Activated T-helper 1 cell treated with Interleukin-2 at 50 U/mL for 16 hours (primary cell): ENCODE results near the gene IER5.

Experiments
- DNase-seq: peaks from one replicate; pipeline ENCODE4 v3.0.0-alpha.2; 2020; ENCODE audit warnings: low read depth

IER5 gene

DNA sequence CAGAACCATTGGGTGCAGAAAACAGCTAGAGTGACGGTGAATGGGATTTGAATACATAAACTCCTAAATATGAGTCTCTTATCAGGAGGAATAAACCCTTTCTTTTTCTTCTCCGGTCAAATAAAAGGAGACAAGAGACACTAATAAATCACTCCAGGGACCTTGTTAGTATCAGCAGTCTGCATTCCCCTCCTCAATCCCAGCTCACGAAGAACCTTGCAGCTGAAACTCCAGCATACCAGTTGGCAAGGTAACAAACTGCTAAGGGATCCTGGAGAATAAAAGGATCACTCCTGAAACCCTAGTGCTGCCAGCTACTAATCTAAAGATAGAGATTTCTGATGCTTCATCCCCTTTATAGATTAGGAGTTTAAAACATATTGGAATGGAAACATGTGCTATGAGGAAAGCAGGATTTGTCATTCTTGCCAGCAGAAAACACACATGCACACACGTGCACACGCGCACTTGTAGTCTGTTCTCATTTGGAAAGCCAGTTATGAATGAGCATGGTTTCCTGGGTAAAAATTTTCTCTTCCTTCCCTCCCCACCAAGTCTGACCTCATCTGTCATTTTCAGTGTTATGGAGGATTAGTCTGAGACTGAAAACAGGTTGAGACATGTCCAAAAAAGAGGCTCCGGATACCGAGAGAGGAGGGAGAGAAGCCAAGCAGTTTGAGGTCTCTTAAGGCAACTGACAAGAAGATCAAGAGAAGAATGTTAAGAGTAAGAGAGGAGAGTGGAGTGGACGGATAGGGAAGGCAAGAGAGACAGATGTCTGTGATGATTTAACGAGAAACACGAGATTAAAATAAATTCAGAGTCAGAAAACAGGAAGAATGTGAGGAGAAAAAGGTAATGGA, 10.9 kb downstream of the IER5 start:
- DNase-seq = no peak

DNA sequence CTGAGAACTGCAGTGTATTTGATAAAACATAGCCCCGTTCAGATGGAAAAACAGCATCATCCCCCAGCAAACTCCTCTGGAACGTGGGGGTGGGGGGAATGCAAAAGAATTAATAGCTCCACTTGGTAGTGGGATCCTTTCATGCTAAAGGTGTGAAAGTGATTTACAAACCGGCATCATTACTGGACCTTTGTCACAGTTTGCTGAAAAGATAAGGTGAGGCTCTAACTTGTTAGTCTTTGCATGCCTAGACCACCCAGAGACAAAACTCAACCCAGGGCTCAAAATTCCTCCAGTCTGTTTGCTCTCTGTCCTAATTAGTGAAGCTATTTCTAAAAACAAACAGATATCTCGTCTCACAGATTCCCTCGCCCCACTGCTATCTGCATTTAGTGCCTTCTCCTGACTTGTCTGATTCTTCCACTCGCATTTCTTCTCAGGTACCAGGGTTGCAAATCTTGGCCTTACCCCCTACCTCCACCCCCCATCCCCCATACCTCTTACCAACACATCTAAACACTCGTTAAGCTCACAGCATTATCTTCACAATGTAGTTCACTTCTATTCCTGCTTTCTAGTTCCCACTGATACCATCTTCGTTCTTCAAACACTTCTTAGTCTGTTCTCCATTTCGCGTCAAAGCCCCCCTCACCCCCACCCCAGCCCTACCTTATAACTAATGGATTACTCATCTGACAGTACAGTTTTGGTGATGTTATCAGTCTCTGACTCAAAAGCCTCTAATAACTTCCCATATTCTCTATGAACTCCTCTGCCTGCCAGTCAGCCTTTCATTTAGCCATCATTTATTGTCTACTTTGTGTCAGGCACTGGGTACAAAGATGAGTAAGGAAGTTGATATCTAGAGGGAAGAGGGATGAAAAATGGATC, 11.8 kb downstream of the IER5 start:
- no peak for DNase-seq

DNA sequence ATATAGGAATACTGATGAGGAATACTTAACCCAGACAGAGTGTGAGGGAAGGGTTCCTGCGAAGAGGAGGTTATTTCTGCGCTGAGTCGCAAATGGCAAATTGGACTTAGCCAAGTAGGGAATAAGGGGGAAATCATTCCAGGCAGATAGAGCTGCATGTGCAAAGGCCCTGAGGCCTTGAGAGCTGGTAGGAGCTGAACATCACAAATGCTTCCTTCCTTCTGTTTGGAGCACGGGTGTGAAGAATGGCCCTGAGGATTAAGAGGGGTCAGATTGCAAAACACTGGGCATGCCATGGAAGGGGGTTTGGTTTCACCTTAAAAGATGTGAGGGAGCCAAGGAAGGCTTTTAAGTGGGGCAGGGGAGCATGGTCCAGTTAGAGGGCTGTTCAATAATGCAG, 12.4 kb downstream of the IER5 start:
- DNase-seq = no peak

DNA sequence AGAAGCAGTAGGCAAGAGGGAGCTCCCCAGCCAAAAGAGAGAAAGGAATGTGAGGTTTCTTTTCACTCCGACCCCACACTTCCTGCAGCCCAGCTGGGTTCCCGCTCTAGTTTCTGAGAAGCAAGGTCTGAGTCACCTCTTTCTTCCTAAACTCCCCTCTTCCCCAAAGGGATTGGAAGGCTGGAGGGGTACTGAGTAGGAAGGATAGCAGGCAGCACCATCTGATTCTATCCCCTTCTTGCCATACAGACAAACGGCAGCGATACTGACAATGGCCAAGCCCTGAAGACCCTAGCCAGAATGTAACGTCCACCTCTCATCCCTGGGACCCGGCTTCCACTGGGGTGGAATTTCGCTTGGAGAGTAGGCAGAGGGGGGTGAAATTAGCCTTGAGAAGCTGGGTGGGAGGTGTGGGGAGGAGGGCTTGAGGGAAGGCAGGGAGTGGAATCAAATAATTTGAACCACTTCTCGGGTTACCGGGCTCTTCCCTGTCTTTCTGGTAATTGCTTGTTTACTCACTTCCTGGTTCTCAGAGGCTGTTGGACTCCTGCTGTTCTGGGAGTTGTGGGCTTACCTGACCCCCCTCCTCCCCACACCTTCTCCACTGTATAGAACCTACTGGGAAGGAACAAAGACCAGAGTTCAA, 13.2 kb downstream of the IER5 start:
- DNase-seq = no peak

DNA sequence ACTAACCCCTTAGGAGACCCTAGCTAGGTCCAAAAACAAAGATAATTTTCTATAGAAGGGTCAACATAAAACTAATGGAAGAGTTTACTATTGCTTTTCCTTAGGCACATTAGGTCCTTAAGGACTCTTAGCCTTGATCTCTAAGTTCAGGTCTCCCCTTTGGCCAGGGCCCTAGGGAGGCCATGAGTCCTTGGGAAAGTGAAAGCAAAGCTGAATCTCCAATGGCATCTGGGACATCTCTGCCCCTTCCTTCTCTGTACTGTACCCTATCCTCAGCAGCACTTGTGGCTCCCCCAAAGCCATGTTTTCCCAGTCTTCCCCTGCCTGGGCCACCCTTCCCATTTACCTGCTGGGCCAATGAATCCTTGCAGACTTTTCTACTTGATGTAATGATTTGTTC, 14.3 kb downstream of the IER5 start:
- DNase-seq = no peak

DNA sequence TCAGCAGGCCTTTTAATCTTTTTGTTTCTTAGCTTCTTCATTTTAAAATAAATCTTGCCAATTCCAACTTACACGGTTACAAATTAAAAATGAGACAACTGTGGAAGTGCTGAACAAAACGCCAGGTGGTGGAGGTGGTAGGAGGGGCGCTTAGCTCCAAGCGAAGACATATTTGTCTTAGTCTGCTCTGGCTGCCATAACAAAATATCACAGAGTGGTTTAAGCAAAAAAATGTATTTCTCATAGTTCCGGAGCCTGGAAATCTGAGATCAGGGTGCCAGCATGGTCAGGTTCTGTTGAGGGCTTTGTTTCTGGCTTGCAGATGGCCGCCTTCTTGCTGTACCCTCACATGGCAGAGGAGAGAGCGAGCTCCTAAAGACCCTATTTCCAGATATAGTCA, 14.9 kb downstream of the IER5 start:
- no peak for DNase-seq

DNA sequence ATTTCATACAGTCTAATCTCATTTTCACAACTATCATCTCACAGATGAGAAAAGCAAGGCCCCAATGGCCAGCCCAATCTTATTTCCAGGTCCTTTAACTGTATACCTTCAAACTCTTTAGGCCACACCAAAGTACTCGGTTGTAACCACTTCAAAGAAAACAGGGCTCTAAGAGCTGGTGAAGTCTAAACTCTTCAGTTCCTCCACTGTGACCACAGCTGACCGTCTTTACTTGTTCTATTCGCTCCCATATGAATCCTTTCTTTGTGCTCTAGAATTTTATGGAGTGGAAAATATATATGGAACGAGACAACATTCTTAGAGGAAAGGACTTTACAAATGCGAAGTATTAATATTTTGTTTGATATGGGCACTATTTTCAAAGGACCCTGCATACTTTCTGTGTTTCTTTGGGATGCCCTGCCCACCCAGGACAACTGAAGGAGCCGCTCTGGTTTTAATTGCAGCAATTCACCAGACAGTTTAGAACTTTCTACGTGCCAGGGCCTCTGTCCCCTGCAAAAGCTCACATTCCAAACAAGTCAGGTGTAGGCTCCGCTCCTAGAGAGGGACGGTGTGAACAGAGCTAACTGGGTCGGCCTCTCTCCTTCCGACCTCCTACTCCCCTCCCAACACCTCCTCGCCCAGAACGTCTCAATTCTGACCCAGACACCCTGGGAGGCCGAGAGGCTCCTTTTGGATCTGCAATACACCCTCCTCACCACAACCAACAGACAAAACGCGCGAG, 15.7 kb downstream of the IER5 start:
- no peak for DNase-seq

DNA sequence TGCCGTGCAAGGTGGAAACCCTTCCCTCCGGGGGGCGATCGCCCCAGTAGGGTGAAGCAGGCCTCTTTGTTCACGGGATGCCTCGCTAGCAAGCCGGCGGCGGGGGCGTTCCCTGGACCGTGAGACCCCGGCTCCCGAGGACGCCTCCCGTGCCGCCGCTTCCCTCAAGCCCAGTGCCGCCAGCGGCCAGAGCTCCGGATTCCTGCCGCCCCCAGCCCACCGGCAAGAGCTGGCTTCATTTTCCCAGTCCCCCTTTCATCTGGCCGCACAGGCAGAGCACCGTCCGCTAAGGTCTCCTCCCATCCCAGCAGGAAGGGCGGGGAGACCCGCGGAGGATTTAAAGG, 16.3 kb downstream of the IER5 start:
- DNase-seq = peak; percentile 29

DNA sequence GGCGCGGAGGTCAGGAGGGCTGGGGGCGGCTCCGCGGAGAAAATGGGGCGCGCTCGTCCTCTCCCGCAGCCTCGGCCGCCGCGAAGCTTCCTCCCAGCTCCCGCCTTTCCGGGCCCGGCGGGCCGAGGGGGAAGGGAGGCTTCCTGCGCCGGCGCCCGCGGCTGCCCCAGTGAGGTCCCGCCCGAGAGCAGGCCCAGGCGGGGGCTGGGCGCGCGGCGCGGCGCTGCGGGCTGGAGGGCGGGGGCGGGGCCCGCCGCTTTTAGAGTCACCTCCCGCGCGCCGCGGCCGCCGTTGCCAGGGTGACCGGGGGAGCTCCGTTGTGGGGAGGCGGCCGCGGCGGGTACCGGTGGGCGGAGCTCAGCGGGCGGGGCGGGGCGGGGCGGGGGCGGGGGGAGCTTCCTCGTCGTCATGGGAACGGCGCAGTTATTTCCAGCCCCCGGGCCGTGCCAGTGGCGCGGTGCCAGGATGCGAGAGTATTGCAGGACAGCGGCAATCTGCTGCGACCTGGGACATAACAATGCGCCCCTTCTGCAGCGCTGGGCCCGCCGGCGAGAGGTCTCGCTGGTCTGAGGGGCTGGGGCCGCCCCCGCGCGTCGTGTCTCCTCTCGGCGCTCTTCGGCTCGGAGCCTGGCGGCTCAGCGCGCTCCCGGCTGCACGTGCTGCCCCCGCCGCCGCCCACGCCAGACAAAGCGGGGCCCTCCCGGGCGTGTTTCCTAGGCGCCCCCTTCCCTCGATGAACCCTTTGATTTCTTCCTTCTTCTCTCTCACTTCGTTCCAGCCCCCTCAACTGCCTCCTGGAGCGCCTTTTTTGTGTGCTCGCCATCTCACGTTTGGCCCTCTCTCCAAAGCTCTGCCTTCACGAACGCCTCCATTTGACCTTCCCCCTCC, 16.9 kb downstream of the IER5 start:
- DNase-seq = peak; percentile 93

DNA sequence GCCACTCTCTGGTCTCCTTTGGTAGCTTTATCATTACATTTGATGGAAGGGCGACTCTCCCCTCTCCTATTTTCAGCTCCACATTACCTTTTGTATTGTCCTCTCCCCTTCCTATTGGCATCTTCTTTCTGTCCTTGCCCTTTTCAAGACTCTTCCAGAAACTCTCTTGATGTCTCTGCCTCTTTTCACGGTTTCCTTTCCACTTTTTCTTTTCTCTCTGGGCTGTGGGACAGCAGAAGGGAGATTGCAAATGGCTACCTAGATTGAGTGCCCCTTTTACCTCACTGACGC, 17.5 kb downstream of the IER5 start:
- no peak for DNase-seq

DNA sequence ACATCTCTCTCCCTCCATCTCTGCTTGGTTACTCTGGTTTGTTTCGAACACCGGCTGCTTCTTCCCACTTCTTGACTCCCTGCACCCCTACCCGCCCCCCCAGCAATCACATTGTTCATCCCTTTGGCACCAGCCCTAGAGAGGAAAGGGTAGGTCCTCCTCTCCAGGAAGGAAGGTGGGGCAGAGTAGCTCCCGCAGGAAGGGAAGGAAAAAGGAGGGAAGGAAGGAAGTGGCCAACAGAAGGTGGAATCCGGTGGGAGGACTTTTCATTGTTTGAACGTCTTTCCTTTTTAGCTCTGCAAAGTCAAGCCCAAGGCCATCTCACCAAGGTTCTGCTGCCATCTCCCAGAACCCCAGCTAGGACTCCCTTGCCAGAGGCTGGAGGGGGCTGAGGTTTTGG, 18.0 kb downstream of the IER5 start:
- no peak for DNase-seq

DNA sequence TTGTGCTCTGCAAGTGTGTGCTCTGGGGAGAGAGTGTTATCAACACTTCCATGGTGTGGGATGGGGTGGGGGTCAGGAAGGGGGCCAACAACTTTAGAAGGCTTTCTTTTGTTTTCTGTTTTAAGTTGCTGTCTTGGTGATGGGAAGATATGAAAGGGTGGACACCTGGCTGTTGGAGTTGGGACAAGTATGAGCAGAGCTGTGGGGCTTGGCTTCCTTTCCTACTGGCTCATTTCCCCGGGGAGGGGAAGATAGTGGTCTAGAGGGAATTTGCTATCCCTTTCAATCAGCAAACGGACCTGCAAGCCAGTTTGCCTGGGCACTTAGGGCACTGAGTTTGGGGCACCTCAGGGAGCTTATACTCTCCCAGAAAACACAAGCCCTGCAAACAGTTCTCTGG, 19.2 kb downstream of the IER5 start:
- DNase-seq = no peak

DNA sequence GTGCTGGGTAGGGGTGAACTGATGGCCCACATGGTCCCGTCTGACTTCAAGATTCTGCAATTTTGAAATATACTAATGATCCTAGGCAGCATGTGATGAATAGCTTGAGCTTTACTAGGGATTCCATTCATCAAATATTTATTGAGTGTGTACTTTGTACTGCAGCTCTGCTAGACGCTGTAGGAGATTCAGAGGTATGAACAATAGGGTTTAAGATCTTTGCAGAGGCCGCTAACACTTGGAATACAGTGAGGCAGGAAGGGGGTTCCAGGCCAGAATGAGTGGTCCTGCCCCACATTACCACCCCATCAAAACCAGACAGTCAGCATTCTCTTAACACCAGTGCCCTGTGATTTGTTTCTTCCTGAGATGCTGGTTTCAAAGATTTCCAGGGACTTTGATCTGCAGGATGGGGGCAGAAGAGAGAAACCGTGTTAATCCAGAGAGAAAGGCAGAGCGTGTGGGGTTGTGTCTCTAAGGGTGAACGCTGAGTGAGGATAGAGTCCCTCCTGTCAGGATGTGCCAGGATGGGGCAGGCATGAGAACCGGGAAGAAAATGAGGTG, 19.9 kb downstream of the IER5 start:
- DNase-seq = no peak

DNA sequence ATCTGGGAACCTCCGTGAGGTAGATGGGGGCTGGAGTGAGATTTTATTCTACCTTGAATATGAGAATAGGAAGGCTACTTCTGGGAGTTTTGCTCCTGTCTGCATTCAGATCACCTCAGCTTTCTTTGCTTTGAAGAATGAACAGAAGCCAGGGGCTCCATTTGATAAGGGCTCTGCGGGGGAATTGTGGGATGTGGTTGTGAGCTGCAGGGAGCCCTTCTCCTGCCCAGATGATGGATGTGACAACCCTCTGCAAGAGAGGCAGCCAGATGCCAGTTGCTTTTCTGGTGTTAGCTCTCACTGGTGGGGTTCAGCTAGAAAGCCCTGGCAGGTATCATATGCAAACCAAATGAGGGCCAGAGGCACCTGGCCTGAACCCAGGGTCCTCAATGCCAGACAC, 21.5 kb downstream of the IER5 start:
- DNase-seq = no peak

DNA sequence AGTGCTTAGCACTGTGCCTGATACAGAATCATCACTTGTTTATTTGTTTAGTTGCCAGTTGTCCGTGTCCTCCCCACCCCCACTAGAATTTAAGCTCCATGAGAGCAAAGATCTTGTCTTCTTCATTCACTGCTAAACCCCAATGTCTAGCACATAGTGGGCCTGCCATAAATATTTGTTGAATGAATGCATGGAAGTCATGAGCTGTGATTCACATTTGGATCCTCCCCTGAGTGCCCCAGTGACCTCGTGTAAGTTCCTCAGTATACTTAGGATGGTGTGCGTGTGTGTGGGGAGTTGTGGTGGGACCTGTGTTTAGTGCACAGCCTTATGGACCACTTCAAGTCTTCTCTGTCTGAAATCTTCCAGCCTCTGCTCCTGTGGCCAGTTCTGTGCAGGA, 23.1 kb downstream of the IER5 start:
- no peak for DNase-seq

DNA sequence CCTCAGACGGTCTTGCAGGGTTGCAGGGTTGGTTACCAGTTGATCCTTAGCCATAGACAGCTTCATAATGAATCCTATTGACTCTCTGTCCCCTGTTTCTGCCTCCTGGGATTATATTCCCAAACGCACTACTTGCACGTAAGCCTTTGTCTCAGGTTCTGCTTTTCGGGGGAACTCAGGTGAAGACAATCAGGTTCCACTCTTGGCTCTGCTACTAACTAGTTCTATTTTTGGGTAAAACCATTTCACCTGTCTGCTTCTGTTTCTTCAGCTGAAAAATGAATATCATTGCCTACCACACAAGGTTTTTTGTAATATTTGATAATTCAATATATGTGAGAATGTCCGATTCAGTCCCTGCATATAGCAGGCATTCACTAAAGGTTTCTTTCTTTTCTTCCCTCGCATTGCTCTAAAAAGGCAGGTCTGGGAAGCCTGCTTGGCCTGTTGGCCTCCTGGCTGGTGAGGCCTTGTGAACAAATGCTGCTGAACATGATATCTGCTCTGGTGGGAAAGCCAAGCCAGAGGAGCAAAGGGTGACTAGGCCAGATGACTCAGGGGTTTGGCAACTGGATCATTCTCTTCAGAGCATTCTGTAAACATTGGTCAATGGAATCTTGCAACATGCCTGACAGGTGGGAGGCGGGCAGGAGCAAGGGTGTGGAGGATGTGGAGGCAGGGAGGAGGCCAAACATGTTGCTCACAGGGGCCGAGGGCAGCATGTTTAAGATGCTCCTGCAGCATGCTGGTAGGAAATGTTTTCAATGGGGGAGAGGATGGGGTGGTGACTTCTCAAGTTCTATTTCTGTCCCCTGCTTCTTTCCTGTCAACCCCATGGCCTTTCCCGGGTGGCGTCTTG, 23.8 kb downstream of the IER5 start:
- DNase-seq = no peak

DNA sequence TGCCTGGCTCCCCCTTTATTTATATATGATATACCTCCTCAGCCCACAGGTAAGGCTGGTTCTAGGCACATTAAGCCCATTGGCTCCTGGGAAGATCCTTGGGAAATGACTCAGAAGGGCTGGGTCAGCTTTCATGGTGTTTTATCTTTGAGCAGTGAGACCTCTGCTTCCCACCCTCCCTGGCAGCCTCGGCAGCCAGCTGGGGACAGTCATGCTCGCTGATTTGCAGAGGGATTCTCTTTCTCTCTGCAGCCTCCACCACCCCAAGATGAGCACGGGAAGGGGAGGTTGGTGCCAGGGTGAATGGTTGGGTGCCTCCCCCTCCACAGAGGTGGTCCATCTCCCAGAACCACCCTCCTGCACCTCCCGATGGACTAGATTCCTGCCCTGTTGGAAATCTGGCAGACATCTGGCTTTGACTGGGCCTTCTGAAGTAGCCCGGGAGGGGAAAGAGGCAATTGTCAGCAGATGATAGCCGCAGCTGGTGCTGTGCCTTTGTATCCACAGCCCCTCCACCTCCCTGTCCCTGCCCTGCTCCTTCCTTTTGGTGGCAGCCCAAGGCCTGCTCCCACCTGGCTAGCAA, 24.6 kb downstream of the IER5 start:
- DNase-seq = no peak

DNA sequence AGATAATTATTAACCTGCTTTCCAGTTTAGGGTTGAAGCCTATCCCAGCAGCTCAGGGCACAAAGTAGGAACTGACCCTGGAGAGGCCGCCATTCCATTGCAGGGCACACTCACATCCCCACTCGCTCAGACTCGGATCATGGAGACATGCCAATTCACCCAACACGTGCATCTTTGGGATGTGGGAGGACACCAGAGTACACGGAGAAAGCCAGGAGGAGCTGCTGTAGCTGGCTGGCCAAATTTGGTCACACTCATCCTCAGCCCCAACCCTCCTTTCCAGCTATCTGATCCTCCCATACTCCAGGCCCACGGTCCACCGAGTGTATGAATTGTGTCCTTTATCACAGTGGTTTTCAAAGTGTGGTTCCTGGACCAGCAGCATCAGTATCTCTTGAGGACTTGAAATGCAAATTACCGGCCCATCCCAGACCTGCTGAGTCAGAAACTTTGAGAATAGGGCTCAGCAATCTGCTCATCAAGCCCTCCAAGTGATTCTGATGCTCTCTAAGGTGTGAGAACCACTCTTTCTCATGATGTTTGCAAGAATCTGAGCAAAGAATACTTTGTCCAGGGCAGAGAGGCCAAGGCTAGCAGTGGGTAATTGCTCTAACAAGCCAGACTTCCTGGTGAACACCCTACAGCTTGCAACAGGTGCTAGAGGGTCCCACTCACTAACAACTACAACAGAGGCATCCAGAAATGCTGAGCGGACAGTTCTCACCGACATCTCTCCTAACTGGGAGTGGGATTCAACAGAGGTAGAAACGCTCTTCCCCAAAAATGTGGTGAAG, 26.3 kb downstream of the IER5 start:
- no peak for DNase-seq

DNA sequence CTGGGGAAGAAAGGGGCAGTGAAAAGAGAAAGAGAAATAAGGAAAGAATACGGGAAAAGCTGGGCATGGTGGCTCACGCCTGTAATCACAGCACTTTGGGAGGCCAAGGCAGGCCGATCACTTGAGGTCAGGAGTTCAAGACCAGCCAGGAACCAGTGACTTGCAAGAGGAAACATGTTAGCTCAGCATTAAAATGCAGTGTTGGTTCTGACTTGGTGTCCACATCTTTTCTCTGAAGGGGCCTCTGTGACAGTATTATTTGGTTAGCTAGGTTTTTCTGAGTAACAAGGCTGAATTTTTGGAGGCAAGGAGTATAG, 26.8 kb downstream of the IER5 start:
- no peak for DNase-seq
